ENCODE measurements around the gene CABLES2.
"Not testable (repeated sequence)": the region's sequence is repeated elsewhere in the genome, so short reads cannot be mapped to it uniquely, and the experiment has no call there.

CABLES2 gene

DNA sequence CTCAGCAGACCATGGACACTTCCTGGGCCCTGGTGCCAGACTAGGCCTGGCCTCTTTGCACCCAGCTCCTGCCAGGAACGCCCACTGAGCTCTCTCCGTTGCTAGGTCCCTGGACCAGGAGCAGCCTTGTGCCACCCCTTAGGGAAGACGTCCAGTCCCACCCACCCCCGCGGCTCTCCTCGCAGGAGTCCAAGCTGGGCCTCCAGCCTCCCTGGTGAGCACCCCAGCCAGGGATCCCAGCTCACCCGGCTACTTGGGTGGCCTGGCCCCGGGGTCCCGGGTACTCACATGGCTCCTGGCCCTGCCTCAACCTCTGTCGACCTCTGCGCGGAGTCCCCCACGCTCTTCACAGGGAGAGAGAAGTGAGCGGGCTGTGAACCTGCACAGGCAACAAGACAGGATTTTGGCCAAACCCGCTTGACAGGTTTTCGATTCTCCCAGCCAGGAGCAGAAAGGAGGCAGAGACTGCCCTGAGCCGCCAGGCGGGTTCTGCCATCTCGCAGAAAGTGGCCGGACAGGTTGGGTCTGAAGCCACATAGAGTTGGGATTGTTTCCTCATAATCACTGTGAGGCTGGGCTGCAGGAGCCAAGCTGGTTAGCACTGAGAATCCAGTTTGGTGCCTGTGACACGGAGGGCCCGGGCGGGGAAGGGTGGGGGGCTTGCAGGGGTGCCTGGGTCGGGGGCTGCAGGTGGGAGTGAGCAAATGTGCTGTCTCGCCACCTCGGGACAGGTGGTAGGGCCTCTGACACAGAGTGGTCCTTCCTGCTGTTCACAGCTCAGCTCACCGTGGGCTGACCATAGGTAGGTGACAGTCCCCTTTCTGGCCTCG is 20.3 kb upstream of the CABLES2 start, which contains the start of gene RBBP8NL:
Gene RBBP8NL (minus strand): TSS at position 368 of the 830 bp plus-strand sequence. CDS start 7,892 bp downstream, outside the sequence.
- Mint-ChIP-seq H3K4me3 (no peak within 1 kb of the TSS), H3K27ac (no peak within 1 kb of the TSS), H3K36me3 (no peaks in the 10 kb centered on the region), H3K9me3 (no peaks in the 10 kb centered on the region), H3K4me1 (no peaks in the 10 kb centered on the region), H3K27me3 (peaks cover 42% of the 10 kb centered on the region)
- no peak for ATAC-seq

DNA sequence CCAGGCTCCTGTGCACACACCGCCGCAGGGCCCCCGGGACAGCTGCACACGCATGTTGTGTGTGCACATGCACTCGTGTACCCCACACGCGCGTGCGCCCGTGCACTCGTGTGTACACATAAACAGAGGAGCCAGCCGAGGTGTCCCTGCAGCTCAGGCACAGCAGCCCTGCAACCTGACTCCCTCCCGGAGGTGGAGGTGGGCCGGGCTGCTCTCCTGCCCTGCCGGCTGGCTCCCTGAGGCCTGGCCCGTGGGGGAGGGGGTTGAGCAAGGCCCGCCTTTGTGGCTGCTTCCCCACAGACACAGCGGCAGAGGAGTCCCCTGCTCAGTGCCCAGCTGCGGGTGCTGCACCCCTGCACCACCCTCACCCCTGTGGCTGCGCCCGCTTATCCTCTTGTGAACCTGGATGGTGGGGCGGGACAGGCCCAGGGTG is 19.6 kb upstream of the CABLES2 start:
- Mint-ChIP-seq H3K27ac (no peak overlapping the region), H3K27me3 (peaks cover 35% of the 10 kb centered on the region), H3K36me3 (no peaks in the 10 kb centered on the region), H3K9me3 (no peaks in the 10 kb centered on the region), H3K4me3 (no peak overlapping the region), H3K4me1 (no peaks in the 10 kb centered on the region)
- no peak for ATAC-seq

- not testable (repeated sequence) for H3K4me3 Mint-ChIP-seq, H3K9me3 Mint-ChIP-seq, H3K36me3 Mint-ChIP-seq, H3K4me1 Mint-ChIP-seq, H3K27ac Mint-ChIP-seq, ATAC-seq
- peaks cover 28% of the 10 kb centered on the region for H3K27me3 Mint-ChIP-seq
Measured at GRCh38 chr20:62426059-62426348, 18.9 kb upstream of the CABLES2 start.

DNA sequence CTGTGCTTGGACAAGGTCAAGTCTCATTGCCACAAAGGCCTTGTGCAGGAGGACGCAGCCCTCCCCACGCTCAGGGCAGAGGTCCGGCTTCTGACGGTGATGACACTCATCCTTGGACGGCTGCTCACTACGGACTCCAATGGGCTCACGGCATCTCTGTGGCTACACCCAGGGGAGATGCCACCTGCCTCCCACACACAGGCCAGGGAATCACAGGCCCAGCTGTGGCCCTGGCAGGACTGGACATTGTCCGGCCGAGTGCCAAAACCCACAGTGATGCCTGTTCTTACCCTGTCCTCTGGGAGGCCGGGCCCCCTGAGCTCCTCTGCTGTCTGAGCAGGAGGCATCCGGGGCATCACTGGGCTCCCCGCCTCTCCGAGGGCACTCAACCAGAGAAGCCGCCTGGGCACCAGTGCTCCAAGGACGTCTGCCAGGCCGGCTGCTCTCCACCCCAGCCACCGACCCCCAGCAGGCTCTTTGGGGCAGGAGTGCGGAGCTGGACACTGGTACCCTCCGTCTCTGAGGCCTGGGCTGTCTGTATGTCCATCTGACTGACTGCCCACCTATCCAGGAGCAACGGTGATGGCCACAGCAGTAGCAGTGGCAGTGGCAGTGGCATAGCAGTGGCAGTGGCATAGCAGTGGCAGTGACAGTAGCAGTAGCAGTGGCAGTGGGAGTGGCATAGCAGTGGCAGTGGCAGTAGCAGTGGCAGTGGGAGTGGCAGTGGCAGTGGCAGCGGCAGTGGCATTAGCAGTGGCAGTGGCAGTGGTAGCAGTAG is 18.4 kb upstream of the CABLES2 start:
- H3K36me3 Mint-ChIP-seq = no peaks in the 10 kb centered on the region
- peaks cover 4% of the 10 kb centered on the region for H3K9me3 Mint-ChIP-seq
- no peaks in the 10 kb centered on the region for H3K4me1 Mint-ChIP-seq
- no peak overlapping the region for H3K4me3 Mint-ChIP-seq
- ATAC-seq = no peak
- no peak overlapping the region for H3K27ac Mint-ChIP-seq
- H3K27me3 Mint-ChIP-seq = peaks cover 26% of the 10 kb centered on the region

DNA sequence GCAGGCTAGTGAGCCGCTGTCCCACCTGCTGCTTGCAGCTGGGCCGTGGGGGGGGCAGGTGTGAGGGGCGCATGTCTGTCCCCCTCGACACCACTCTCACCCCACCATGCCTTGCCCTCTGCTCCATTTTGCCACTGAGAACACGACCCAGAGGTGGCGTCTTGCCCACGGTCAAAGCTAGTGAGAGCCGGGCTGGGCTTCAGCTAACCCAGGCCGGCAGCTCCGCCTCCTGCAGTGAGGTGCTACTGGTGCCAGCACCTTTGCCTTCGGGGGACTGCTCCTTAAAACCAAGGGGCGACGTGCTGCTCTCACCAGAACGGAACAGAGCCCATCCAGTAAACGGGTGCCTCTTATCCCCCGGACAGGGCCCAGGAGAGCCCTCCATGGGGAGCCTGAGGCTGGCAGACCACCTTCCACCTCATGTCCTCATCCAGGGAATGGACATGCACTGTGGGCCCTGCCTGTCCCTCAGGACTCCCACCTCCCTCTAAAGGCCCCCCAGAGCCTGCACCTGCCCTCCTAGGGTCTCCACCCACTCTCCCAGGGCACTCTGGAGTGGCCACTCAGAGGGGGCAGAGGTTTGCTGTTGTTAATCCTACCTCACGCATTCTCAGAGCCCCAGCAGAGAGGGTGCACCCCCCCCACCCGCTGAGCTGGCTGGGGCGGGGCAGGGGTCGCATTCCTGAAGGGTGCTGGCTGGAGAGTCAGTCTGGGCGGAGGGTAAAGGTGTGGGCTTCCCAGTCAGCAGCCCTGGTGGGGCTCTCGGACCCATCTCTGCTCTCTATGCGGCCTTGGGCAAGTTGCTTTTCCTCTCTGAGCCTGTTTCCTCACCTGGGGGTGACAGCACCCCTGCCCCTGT is 17.4 kb upstream of the CABLES2 start:
- H3K27me3 Mint-ChIP-seq = peaks cover 28% of the 10 kb centered on the region
- no peak for ATAC-seq
- H3K4me1 Mint-ChIP-seq = no peaks in the 10 kb centered on the region
- no peak overlapping the region for H3K27ac Mint-ChIP-seq
- peaks cover 4% of the 10 kb centered on the region for H3K9me3 Mint-ChIP-seq
- no peak overlapping the region for H3K4me3 Mint-ChIP-seq
- no peaks in the 10 kb centered on the region for H3K36me3 Mint-ChIP-seq

DNA sequence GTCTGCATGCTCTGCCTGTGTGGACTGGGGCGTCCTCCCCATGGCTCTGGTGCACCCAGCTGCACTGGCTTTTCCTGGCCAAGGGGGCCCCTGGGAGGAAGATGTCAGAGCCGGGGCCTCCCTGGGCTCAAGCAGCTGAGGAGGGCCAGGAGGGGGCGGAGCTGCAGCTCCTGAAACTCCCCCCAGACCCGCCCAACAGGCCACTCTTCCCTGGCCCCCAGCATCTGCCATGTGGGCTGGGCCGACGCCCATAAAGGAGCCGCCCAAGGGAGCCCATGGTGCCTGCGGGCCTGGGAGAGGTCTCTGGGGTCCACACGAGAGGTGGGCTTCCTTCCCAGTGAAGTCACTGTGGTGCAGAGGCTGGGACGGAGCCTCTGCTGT is 16.2 kb upstream of the CABLES2 start:
- H3K36me3 Mint-ChIP-seq = no peaks in the 10 kb centered on the region
- H3K27me3 Mint-ChIP-seq = peaks cover 28% of the 10 kb centered on the region
- H3K4me3 Mint-ChIP-seq = no peak overlapping the region
- H3K4me1 Mint-ChIP-seq = no peaks in the 10 kb centered on the region
- no peak overlapping the region for H3K27ac Mint-ChIP-seq
- no peak for ATAC-seq
- H3K9me3 Mint-ChIP-seq = peaks cover 4% of the 10 kb centered on the region

DNA sequence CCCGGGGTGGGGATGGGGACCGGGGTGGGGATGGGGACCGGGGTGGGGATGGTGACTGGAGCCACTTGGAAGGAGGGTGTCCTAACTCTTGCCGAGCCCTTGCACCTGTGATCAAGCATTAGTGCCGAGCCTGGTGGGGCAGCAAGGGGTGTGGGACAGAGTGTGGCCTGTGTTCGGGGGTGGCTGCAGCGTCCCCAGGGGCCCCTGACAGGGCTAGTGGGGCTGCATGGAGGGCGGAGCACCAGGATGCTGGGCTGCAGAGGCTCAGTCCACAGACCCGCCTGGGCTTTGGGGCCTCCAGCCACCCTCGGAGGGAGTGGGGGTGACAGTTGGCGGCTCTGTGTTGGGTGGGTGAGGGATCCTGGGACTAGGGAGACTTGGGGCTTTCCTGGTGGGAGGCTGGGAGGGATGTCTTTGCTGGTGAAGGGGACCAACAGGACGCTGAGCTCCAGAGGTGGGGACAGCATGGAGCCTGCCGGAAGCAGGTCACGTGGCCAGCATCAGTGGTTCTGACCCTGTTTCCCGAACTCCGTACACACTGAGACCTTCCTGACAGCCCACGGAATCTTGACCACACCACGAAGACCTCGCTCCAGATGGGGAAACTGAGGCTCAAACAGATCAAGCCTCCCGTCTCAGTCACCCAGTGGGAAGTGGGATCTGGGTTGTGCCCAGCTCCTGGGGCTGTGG is 15.7 kb upstream of the CABLES2 start:
- no peak overlapping the region for H3K27ac Mint-ChIP-seq
- H3K36me3 Mint-ChIP-seq = no peaks in the 10 kb centered on the region
- ATAC-seq = no peak
- no peaks in the 10 kb centered on the region for H3K4me1 Mint-ChIP-seq
- peaks cover 33% of the 10 kb centered on the region for H3K27me3 Mint-ChIP-seq
- H3K9me3 Mint-ChIP-seq = peaks cover 4% of the 10 kb centered on the region
- no peak overlapping the region for H3K4me3 Mint-ChIP-seq

GRCh38 chr20:62421716-62421990 is 14.6 kb upstream of the CABLES2 start:
- Mint-ChIP-seq H3K27ac (no peak overlapping the region), H3K27me3 (peaks cover 43% of the 10 kb centered on the region), H3K4me3 (no peak overlapping the region), H3K36me3 (no peaks in the 10 kb centered on the region), H3K4me1 (no peaks in the 10 kb centered on the region), H3K9me3 (peaks cover 4% of the 10 kb centered on the region)
- no peak for ATAC-seq

GRCh38 chr20:62420846-62421715 is 14.0 kb upstream of the CABLES2 start:
- no peak overlapping the region for H3K4me3 Mint-ChIP-seq
- no peaks in the 10 kb centered on the region for H3K4me1 Mint-ChIP-seq
- no peaks in the 10 kb centered on the region for H3K36me3 Mint-ChIP-seq
- H3K27me3 Mint-ChIP-seq = peaks cover 44% of the 10 kb centered on the region
- ATAC-seq = no peak
- H3K9me3 Mint-ChIP-seq = peaks cover 4% of the 10 kb centered on the region
- H3K27ac Mint-ChIP-seq = no peak overlapping the region

GRCh38 chr20:62419759-62420158 is 12.7 kb upstream of the CABLES2 start:
- Mint-ChIP-seq H3K27ac (no peak overlapping the region), H3K9me3 (peaks cover 4% of the 10 kb centered on the region), H3K36me3 (no peaks in the 10 kb centered on the region), H3K27me3 (peaks cover 52% of the 10 kb centered on the region), H3K4me1 (no peaks in the 10 kb centered on the region), H3K4me3 (no peak overlapping the region)
- no peak for ATAC-seq

- ATAC-seq = no peak
- no peaks in the 10 kb centered on the region for H3K36me3 Mint-ChIP-seq
- peaks cover 4% of the 10 kb centered on the region for H3K9me3 Mint-ChIP-seq
- H3K4me1 Mint-ChIP-seq = no peaks in the 10 kb centered on the region
- no peak overlapping the region for H3K4me3 Mint-ChIP-seq
- H3K27ac Mint-ChIP-seq = no peak overlapping the region
- peaks cover 50% of the 10 kb centered on the region for H3K27me3 Mint-ChIP-seq
Measured at GRCh38 chr20:62418709-62419487, 11.8 kb upstream of the CABLES2 start.

DNA sequence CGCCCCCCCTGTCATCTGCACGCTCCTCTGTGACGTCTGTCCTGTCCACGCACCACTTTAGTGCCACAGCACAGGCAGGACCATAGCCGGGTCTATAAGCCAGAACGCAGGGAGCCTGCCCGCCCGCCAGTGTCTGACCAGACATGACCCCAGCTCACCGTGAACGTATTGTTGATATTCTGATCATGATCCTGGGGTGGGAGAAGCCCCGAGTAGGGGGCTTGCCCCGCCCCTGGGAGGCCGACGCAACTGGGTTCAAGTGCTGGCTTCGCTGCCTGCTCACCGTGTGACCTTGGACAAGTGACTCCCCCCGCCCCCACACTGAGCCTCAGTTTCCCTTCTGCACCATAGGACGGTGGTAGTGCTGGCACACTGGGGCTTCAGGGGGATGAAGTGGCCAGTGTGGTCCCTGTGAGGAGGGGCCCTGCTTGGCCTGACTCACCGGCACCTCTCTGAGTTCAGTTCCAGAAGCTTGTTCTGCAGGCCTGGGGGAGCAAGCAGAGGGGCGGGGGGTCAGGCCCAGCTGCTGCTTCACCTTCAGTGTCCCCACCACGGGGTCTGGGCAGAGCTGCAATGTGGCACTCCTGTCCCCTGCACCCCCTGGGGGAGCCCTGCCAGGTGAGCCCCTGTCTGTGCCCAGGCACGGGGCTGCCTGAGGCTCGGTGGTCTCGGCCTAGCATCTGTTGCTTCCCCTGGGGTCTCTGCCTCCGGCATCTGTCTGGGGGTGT is 11.1 kb upstream of the CABLES2 start:
- H3K27me3 Mint-ChIP-seq = peaks cover 50% of the 10 kb centered on the region
- peaks cover 4% of the 10 kb centered on the region for H3K9me3 Mint-ChIP-seq
- H3K4me1 Mint-ChIP-seq = no peaks in the 10 kb centered on the region
- no peak overlapping the region for H3K4me3 Mint-ChIP-seq
- no peak overlapping the region for H3K27ac Mint-ChIP-seq
- no peak for ATAC-seq
- H3K36me3 Mint-ChIP-seq = no peaks in the 10 kb centered on the region
